Stimulated activated CD4-positive, alpha-beta T cell treated with anti-CD3 and anti-CD28 coated beads, Interleukin-2, amount 100 ng/mL, for 24 hours (primary cell): ENCODE data around the gene LSM8.
"Not testable (repeated sequence)": the region's sequence is repeated elsewhere in the genome, so short reads cannot be mapped to it uniquely, and the experiment has no call there.

Experiments
- DNase-seq, 2 donors: peaks; one replicate each; pipeline ENCODE4 v3.0.0-alpha.2; 2020

The LSM8 gene

DNA sequence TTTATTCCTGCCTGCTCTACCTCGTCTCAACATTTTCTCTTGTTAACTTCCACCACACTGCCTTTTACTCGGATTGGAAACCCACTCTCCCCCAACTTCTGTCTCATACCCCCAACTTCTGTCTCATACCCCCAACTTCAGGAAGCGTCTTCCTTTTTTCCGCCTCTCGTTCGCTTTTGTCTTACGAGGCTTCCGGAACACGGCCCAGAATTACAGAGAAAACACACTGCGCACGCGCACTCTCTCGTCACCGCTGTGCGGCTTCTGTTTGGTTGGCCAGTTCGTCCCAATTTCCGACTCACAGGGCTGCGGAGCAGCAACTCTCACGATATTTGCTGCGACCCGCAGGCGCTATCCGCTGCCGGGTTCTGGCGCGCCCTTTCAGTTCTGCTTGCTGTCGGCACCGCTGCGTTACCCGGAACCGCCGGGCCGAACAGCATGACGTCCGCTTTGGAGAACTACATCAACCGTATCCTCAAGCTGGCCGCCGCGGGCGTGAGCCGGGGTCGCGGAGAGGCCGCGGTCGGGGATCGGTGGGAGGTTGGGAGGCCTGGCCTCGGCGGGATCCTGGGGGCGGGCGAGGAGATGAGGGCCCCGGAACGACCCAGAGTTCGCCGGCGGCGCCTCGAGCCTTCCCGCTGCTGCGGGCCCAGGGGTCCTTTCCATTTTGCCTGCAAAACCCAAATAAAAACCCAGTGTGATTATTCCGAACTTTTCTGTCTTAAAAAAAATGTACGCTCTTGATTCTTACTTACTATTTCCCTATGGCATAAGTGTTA lies at the start of gene LSM8:
Gene LSM8, plus strand, starts transcription at position 379 of the 779 bp plus-strand sequence. Its CDS starts 60 bp downstream, at position 439.
- DNase-seq: peak; percentile 95 to 96

DNA sequence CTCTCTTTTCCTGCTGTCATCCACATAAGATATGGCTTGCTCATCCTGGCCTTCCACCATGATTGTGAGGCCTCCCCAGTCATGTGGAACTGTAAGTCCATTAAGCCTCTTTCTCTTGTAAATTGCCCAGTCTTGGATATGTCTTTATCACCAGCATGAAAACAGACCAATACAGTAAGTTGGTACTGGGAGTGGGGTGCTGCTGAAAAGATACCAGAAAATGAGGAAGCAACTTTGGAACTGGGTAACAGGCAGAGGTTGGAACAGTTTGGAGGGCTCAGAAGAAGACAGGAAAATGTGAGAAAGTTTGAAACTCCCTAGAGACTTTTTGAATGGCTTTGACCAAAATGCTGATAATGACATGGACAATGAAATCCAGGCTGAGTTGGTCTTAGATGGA lies 49.5 kb upstream of the LSM8 start:
- DNase-seq: not testable (repeated sequence)

DNA sequence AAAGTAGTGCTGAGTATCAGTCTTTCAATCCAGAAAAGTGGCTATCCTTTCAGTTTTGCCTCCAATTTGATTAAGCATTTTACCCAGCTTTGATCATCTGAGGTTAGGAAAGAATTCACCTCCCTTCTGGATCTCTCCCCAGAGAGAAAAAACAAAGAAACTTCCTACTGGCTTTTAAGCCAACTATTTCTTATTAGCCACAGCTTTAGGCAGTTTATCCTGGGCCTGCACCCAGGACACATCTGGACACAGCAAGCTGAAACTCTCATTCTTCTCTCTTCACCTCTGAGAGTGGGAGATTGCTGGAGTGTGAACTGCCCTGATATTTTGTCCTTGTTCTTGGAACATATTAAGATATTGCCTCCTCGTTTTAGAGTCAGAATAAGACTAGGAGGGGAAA lies 43.5 kb upstream of the LSM8 start:
- no peak for DNase-seq

DNA sequence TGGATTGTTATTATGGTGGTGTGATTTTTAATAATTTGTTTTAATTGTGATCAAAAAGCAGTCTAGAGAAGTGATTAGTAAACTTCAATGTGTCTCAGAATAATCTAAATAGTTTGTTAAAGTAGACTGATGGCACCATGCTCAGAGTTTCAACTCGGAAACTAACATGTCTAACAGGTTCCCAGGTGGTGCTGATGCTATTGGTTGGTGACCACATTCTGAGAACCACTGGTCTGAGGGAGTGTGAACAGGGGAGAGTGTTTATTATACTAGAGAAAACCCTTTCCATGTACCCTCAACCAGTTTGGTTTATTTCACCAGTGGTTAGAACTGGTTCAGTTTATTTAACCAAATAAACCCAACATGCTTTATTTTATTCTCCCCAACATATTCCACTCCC lies 42.0 kb upstream of the LSM8 start:
- no peak for DNase-seq

DNA sequence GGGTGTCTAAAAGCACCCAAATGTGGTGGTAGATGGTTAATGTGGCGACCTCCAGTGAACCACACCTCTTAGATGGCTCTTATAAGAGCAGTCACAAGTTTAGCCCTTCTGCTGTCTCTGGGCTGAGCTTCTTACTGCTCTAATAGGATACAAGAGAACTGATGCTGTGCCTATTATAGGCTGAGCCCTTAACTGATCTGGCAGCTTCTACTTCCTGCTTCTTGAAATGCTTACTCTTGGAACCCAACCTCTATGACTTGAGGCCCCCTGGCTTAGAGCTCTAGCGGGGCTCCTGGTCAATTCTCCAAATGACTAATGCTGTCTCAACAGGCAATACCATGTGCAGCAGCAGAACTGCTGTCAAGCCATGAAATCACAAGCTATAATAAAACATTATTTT lies 35.0 kb upstream of the LSM8 start:
- DNase-seq: no peak

DNA sequence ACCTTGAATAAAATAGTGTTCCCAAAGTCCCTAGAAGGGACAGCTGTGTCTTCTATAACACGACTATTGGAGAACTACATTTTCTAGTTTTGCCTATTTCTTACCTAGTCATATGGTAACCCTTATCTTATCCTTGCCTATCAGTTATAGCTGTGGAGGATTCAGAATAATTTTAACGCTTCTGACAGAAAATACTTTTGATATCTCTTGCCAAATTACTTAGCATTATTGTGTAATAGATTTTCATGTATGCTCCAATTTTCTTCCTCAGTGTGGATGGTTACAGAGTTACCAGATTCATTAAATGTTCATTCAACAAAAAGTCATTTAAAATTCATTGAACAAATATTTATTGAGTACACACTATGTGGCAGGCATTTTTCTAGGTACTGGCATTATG lies 34.6 kb upstream of the LSM8 start:
- DNase-seq: no peak

DNA sequence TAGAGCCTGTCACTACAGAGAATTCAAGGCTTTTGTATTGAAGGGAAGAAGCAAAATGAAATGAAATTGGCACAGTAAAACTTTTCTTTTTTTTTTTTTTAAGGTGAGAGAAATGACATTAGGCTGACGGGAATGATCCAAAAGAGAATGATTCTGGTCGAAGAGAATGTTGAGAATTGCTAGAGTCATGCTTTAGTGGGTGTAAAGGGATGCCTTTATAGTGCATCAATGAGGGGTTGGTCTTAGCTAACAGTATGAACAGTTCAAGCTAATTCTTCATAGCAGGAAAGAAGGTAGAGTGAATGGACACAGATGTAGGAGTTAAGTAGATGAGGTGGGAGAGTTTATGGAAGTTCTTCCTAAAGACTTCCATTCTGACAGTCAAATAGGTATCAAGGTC lies 32.3 kb upstream of the LSM8 start:
- no peak for DNase-seq

DNA sequence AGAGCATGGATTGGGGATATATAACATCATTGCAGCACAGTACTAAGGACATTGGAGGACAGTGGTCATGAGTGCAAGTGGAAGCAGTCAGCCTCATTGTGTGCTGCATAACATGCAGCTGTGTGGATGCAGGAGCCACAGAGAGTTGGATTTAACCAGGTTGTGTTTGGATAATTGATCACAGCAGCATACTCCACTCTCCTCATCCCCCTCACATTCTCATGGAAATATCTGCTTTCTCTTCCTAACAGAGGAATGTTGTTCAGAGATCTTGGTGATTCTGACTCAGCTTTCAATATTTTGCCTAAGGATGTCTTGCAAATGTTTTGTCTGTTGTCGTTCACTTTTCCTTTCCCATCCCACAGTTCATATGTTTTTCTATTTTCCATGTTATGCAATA lies 31.8 kb upstream of the LSM8 start:
- no peak for DNase-seq

DNA sequence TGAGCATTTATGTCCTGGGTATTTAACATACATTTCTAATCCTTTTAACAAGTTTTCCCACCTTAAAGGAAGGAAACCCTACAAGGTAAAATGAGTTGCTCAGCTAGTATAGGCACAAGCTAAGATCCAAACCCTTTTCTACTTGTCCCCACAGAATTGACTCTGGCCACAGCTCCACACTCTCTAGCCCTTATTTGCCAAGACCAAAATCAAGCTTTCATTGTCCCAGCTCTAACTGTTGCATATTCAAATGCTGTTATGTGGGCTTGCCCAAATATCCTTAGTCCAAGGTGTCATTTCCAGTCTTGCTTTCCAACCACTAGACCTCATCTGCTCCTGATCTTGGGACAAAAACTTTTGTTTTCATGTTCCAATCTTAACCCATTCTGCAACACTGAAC lies 31.3 kb upstream of the LSM8 start:
- DNase-seq: no peak

DNA sequence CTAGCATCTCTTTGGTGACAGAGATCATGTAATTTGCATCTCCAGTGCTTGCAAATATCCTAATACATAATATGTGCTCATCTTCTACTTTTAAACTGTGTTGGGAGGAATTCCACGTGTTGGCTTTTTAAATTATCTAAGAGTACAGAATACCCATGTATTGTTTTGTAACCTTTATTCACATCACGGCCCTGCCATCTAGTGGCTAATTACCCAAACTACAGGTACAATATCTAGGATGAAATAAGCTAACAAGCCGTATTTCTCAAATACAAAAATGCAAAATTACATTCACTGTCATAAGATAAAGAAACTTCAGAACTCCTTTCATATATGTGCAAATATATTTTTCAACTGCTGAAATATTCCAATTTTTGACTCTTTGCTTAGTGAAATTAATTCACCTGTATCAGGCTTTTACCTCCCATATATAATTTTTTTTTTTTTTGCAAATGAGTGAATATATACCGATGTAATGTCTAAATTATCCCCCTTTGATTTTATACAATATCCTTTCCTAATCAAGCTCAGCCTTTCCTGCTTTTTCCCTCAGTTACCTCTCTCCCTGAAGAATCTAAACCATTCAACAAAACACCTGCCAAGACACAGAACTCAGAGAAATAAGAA lies 30.3 kb upstream of the LSM8 start:
- DNase-seq: peak; percentile 2 to 28

DNA sequence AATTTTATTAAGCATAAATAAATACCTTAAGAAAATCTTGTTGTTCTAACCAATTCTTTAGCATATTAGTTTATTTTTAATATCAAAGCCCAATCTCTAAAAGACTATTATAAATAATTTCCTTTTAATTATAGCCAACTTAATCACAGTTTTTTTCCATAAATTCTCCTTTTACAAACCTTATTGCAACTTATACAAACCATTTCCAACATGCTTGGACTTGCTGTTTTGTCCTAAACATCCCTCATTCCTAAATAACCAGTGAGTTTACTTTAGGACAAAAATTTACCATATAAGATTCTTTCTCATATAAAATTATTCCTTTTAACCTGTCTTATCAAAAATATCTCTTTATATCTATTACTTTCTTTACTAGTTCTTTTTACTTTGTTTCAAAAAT lies 25.2 kb upstream of the LSM8 start:
- no peak for DNase-seq

DNA sequence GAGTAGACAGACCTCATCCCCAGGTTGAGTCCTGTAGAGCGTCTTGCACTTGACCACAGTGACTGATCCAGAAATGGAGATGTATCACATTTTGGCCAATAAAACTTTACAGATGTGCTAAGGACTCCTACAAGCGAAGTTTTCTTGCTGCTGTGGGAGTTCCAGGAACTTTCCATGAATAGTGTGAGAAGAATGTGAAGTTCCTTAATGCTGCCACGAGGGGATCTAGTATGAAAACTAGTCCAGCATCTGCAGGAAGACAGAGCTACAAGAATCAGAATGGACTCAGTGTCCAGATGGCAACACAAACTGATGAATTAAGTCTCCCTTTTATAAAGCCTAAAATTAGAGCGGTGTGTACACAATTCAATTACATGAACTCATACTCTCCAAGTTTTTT lies 14.8 kb upstream of the LSM8 start:
- no peak for DNase-seq

DNA sequence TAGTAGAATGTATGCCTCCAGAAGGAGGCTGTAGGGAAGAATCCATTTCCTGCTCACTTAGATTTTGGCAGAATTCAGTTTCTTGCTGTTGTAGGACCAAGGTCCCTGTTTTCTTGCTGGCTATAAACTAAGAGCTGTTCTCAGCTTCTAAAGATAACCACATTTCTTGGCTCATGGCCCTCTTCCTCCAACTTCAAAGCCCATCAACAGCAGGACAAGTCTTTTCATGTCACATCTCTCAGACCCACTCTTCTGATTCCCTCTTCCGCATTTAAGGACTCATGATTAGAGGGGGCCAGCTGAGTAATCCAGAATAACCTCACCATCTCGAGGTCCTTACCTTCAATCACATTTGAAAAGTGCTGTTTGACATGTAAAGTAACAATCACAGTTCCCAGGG lies 8.2 kb upstream of the LSM8 start:
- no peak for DNase-seq

DNA sequence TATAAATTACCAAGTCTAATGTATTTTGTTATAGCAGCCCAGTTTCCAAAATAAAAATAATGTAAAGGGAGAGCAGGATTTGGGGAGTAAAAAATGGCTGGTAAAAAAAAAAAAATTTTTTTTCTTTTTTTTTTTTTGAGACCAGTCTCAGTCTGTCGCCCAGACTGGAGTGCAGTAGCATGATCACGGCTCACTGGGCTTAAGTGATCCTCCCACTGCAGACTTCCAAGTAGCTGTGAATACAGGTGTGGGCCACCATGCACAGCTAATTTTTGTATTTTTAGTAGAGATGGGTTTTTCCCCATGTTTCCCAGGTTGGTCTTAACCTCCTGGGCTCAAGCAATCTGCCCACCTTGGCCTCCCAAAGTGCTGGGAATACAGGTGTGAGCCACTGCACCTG lies 4.8 kb upstream of the LSM8 start:
- no peak for DNase-seq

DNA sequence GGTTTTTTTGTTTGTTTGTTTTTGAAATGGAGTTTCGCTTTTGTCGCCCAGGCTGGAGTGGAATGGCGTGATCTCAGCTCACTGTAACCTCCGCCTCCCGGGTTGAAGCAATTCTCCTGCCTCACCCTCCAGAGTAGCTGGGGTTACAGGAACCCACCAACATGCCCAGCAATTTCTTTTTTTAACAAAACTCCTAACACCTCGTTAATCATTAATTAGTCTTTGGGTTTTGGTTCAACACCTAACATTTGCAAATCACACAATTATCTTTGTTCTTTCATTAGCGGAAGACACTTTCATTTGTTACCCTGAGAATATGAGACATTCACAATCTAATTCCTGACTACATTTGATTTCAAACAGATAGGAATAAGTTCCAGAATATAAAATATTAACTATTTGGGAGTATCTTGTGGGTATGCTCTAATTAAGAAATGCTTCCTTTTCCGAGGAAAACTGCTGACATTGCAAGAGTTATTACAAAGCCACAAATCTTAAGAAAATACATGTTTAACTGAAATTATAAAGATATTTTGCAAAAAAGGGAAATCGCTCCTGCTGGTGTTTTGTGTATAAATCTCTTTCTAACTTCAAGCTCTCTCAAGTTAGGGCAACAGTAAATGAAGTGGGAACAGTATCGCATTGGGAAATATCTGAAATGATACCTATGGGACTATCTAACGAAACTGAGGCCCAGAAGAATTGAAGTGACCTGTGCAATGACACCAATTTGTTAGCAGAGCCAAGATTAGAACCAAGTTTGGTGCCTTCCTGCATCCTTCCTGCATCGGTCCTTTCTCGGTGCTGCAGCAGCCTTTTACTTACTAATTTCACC lies 1.2 kb upstream of the LSM8 start:
- no peak for DNase-seq

DNA sequence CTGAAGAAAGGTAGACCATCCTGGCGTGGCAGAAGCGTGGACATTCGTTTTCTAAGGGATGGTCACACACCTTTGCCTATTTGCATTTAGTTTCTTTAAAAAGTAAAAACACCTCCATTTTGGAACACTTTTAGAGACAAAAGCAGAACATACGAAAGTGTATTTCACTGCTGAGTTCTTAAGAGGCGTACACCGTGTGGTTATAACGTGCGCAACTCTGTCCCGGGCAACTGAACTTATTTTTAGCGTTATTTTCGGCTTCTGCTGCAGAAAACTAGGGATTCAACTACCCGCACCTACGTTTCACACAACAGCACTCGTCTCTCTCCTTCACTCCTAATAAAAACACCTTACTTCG lies 557 bp upstream of the LSM8 start:
- DNase-seq: peak in 1 of 2 donors; percentile 6

DNA sequence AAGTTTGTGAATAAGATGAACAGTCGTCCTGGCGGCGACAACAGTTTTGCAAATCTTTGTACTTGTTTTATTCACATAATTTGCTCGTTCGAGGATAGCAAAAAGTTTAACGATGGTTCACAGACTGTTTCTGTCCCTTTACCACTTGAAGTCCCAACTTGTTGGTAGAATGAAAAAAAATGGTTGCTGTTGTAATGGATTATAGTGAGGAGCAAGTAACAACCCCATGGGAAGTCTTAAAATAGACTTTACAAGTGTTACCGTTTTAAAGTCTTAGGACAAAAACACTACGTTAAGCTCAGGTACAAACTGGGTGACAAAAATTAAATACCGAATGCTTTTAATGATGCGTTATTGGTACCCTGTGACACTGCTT lies 589 bp downstream of the LSM8 start:
- no peak for DNase-seq

DNA sequence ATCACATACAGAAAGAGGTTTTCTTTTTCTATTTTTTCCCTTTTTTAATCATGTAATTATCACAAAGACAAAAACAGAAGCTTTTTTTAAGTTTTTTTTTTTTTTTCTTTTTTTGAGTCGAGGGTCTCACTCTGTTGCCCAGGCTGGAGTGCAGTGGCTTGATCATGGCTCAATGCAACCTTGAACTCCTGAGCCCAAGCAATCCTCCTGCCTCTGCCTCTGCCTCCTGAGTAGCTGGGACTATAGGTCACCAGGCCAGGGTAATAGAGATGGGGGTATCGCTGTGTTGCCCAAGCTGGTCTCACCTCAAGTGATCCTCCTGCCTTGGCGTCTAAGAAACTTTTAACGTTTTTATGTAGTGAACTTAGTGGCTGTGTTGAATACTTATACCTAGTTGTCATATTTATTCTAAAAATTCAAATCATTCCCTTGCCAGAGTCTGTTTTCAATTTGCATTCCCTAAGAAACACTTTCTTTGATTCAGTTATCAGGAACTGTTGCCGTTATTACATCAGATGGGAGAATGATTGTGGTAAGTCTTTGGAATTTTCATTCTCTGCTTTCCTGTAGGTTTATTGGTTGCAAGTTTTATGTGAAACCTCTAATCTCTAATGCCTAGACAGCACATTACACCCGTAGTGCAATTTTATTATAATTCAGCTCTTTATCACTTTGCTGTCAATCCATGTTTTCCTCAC lies 1.3 kb downstream of the LSM8 start:
- no peak for DNase-seq

DNA sequence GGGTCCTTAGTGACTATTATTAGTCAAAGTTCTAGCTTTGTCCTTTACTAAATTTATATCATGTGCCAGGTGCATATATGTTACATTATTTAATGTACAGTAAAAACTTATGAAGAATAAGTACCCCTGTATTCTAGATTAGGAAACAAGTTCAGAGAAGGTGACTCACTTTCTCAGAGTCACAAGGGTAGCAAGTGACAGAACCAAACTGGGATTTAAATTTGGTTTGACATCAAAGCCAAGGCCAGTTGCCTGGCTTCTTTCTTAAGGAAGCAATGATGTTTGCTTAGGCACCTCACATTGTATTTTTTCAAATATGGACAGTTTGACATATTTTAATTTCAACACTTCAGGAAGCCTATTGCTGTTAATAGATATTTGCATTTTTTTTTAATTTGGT lies 2.5 kb downstream of the LSM8 start:
- DNase-seq: no peak

DNA sequence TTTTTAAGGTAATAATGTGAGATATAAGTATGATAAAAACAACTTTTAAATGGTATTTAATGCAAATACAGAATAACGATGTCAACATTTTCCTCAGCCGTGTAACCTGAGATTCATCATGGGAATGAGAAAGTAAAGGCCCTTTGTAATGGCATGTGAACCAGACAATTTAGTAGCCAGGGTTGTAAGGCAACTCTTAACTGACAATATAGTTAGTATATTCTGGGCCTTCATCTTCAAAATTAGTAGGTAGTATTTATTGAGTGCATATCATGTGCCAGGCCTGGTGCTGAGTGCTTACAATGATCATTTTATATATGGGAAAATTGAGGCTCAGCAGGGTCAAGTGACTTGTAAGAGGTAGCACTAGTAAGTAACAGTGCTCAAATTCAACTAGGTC lies 10.6 kb downstream of the LSM8 start:
- DNase-seq: no peak

DNA sequence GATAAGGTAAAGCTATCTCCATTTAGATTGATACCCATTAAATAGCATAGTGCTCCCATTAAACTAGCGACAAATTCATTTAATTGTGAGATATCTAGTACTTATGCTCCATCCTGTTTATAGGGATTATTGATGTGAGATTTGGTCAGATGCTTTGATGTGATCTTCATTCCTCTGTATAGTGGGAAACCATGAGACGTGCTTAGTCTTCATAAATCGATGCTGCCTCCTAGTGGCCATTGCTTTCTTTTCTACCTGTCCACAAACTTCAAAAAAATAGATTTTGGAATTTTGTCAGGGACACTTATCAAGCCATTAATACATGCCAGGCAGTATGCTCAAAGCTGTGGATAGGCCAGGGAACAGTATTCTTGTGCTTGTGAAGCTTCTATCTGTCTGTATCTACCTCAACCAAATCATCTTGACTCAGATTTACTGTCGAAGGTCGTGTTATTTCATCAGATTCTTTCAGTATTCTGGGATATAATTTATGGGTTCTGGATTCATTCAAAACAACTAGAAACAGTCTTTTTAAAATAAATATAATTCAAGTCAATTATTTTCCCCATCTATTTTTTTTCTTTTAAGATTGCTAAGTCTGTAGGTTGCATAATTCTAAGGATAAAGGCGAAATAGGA lies 12.0 kb downstream of the LSM8 start:
- DNase-seq: peak; percentile 46 to 68

DNA sequence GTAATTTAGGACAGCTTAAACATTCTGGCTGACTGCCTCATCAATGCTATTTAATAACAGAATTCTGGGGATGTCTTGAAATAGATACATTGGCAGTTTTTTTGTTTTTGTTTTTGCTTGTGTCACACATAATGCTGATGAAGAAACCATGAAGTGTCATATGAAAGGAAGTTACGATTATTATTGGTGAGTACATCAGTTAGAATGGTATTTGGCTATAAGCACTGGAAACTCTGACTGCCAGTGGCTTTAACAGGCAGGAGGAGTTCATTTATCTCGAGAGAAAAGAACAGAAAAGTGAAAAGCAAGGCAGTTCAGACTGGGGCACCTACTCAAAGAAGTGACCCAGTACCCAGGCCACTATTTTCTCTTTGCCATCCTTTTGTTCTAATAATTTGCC lies 18.1 kb downstream of the LSM8 start:
- DNase-seq: no peak
